Measurements from ENCODE around the gene CARD14.
"Not testable (repeated sequence)": the region's sequence is repeated elsewhere in the genome, so short reads cannot be mapped to it uniquely, and the experiment has no call there.

Gene CARD14

GRCh38 chr17:80242505-80242904 is 72.7 kb downstream of the CARD14 start:
- H3K36me3 ChIP-seq (ENCODE audit: control insufficient read depth, low read depth, low read length): peaks cover 15% of the 10 kb centered on the region
- no peak overlapping the region for H3K27ac ChIP-seq (ENCODE audit: low read length)
- no peaks in the 10 kb centered on the region for H3K9me3 ChIP-seq (ENCODE audit: control insufficient read depth, low read depth, low read length)
- no peak overlapping the region for H3K4me3 ChIP-seq (ENCODE audit: low read length)
- no peaks in the 10 kb centered on the region for H3K4me1 ChIP-seq (ENCODE audit: control insufficient read depth, low read depth, low read length)
- H3K9ac ChIP-seq (ENCODE audit: low read length): no peak overlapping the region
- H3K27me3 ChIP-seq (ENCODE audit: control insufficient read depth, insufficient read depth, low read length): no peaks in the 10 kb centered on the region

GRCh38 chr17:80243526-80244433 is 74.0 kb downstream of the CARD14 start:
- Histone ChIP-seq H3K27ac (ENCODE audit: low read length) (no peak overlapping the region), H3K9me3 (ENCODE audit: control insufficient read depth, low read depth, low read length) (no peaks in the 10 kb centered on the region), H3K36me3 (ENCODE audit: control insufficient read depth, low read depth, low read length) (peaks cover 11% of the 10 kb centered on the region), H3K27me3 (ENCODE audit: control insufficient read depth, insufficient read depth, low read length) (no peaks in the 10 kb centered on the region), H3K9ac (ENCODE audit: low read length) (no peak overlapping the region), H3K4me3 (ENCODE audit: low read length) (no peak overlapping the region), H3K4me1 (ENCODE audit: control insufficient read depth, low read depth, low read length) (no peaks in the 10 kb centered on the region)

- H3K9ac ChIP-seq (ENCODE audit: low read length); H3K4me3 ChIP-seq (ENCODE audit: low read length); H3K9me3 ChIP-seq (ENCODE audit: control insufficient read depth, low read depth, low read length); H3K27me3 ChIP-seq (ENCODE audit: control insufficient read depth, insufficient read depth, low read length); H3K27ac ChIP-seq (ENCODE audit: low read length); H3K4me1 ChIP-seq (ENCODE audit: control insufficient read depth, low read depth, low read length): not testable (repeated sequence)
- H3K36me3 ChIP-seq (ENCODE audit: control insufficient read depth, low read depth, low read length): peaks cover 11% of the 10 kb centered on the region
Observed at GRCh38 chr17:80244448-80244847, 74.6 kb downstream of the CARD14 start.

DNA sequence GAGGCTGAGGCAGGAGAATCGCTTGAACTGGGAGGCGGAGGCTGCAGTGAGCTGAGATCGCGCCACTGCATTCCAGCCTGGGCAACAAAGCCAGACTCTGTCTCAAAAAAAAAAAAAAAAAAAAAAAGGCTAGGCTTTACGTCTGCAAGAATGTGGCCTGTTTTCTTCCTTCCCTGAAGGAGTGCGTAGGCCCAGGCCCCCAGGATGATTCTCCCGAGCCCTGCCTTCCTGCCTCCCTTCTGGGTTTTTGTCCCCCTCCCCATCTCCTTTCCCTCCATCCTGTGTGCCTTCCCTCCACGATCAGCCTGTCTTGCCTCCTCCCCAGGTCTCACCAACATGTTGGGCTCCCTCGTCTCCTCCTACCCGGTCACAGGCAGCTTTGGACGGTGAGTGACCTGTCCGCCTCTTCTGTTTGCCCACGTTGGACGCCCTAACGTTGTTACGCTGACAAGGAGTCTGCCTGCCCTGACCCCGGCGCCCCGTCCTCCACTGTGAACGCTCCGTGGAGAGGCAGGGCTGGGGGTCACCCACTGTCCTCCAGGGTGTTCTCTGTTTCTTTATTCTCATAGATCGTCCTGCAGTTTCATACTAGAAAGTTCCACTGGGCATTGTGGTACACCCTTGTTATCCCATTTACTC is 75.2 kb downstream of the CARD14 start:
- Histone ChIP-seq H3K27me3 (ENCODE audit: control insufficient read depth, insufficient read depth, low read length) (no peaks in the 10 kb centered on the region), H3K9me3 (ENCODE audit: control insufficient read depth, low read depth, low read length) (no peaks in the 10 kb centered on the region), H3K9ac (ENCODE audit: low read length) (no peak overlapping the region), H3K27ac (ENCODE audit: low read length) (no peak overlapping the region), H3K4me3 (ENCODE audit: low read length) (no peak overlapping the region), H3K4me1 (ENCODE audit: control insufficient read depth, low read depth, low read length) (no peaks in the 10 kb centered on the region), H3K36me3 (ENCODE audit: control insufficient read depth, low read depth, low read length) (peaks cover 11% of the 10 kb centered on the region)

- H3K27ac ChIP-seq (ENCODE audit: low read length): no peak overlapping the region
Observed at GRCh38 chr17:80245566-80246265, 75.9 kb downstream of the CARD14 start.

DNA sequence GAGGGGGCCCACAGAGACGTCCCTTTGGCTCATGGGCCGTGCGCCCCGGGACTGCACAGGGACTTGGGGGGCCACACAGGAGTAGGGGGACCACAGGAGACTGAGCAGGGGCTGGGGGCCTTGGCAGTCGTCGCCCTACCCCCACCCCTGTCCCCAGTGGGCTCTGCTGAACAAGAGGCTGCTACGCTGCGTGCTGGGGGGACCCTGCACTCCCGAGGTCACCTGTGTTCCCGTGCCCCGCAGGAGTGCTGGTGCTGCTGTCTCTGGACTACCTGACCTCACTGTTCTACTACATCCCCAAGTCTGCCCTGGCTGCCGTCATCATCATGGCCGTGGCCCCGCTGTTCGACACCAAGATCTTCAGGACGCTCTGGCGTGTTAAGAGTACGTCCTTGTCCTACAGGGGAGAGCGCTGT is 76.4 kb downstream of the CARD14 start:
- Histone ChIP-seq H3K4me3 (ENCODE audit: low read length) (no peak overlapping the region), H3K9ac (ENCODE audit: low read length) (no peak overlapping the region), H3K27me3 (ENCODE audit: control insufficient read depth, insufficient read depth, low read length) (no peaks in the 10 kb centered on the region), H3K36me3 (ENCODE audit: control insufficient read depth, low read depth, low read length) (peaks cover 8% of the 10 kb centered on the region), H3K27ac (ENCODE audit: low read length) (no peak overlapping the region), H3K9me3 (ENCODE audit: control insufficient read depth, low read depth, low read length) (no peaks in the 10 kb centered on the region), H3K4me1 (ENCODE audit: control insufficient read depth, low read depth, low read length) (no peaks in the 10 kb centered on the region)

More at GRCh38 chr17:80245566-80246265, 75.9 kb downstream of the CARD14 start:
- Histone ChIP-seq H3K4me1 (ENCODE audit: control insufficient read depth, low read depth, low read length) (no peaks in the 10 kb centered on the region), H3K27me3 (ENCODE audit: control insufficient read depth, insufficient read depth, low read length) (no peaks in the 10 kb centered on the region), H3K4me3 (ENCODE audit: low read length) (no peak overlapping the region), H3K9ac (ENCODE audit: low read length) (no peak overlapping the region), H3K9me3 (ENCODE audit: control insufficient read depth, low read depth, low read length) (no peaks in the 10 kb centered on the region), H3K36me3 (ENCODE audit: control insufficient read depth, low read depth, low read length) (peaks cover 11% of the 10 kb centered on the region)

DNA sequence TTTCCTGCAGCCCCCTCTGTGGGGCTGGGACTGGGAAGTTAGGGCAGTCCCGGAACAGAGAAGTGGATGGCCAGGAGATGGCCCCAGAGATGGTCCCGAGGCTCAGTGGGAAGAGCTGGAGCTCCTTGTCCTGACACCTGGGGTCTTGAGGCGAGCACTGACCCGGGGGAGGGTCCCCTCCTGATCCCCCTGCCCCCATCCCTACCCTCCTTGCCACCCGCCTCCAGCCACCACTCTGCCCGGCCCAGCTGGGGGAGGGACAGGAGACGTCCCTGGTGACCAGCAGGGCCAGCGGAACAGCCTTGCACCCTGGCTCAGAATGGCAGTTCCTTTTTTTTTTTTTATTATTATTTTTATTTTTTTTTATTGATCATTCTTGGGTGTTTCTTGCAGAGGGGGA is 76.9 kb downstream of the CARD14 start:
- no peak overlapping the region for H3K9ac ChIP-seq (ENCODE audit: low read length)
- H3K9me3 ChIP-seq (ENCODE audit: control insufficient read depth, low read depth, low read length): no peaks in the 10 kb centered on the region
- no peak overlapping the region for H3K4me3 ChIP-seq (ENCODE audit: low read length)
- no peaks in the 10 kb centered on the region for H3K4me1 ChIP-seq (ENCODE audit: control insufficient read depth, low read depth, low read length)
- peaks cover 4% of the 10 kb centered on the region for H3K36me3 ChIP-seq (ENCODE audit: control insufficient read depth, low read depth, low read length)
- no peak overlapping the region for H3K27ac ChIP-seq (ENCODE audit: low read length)
- no peaks in the 10 kb centered on the region for H3K27me3 ChIP-seq (ENCODE audit: control insufficient read depth, insufficient read depth, low read length)

DNA sequence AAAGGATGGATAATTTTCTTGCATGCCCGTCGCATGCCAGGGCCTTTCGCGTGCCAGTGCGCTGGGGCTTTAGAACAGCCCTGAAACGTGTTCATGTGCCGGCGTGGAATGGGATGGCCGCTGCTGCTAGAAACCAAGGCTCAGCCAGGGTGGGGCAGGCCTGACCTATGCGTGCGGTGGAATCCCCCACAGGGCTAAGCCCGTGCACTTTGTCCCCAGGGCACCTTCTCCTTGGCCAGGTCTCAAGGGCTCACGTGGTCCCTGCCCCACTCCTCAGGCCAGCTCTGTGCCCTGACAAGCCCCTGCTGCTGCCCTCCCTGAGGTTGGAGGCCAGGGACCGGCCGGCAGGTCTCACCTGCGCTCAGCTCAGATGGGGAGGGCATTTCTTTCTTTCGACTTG is 77.7 kb downstream of the CARD14 start:
- H3K27me3 ChIP-seq (ENCODE audit: control insufficient read depth, insufficient read depth, low read length): no peaks in the 10 kb centered on the region
- H3K4me1 ChIP-seq (ENCODE audit: control insufficient read depth, low read depth, low read length): no peaks in the 10 kb centered on the region
- peaks cover 4% of the 10 kb centered on the region for H3K36me3 ChIP-seq (ENCODE audit: control insufficient read depth, low read depth, low read length)
- no peaks in the 10 kb centered on the region for H3K9me3 ChIP-seq (ENCODE audit: control insufficient read depth, low read depth, low read length)
- no peak overlapping the region for H3K9ac ChIP-seq (ENCODE audit: low read length)
- no peak overlapping the region for H3K4me3 ChIP-seq (ENCODE audit: low read length)
- H3K27ac ChIP-seq (ENCODE audit: low read length): no peak overlapping the region

DNA sequence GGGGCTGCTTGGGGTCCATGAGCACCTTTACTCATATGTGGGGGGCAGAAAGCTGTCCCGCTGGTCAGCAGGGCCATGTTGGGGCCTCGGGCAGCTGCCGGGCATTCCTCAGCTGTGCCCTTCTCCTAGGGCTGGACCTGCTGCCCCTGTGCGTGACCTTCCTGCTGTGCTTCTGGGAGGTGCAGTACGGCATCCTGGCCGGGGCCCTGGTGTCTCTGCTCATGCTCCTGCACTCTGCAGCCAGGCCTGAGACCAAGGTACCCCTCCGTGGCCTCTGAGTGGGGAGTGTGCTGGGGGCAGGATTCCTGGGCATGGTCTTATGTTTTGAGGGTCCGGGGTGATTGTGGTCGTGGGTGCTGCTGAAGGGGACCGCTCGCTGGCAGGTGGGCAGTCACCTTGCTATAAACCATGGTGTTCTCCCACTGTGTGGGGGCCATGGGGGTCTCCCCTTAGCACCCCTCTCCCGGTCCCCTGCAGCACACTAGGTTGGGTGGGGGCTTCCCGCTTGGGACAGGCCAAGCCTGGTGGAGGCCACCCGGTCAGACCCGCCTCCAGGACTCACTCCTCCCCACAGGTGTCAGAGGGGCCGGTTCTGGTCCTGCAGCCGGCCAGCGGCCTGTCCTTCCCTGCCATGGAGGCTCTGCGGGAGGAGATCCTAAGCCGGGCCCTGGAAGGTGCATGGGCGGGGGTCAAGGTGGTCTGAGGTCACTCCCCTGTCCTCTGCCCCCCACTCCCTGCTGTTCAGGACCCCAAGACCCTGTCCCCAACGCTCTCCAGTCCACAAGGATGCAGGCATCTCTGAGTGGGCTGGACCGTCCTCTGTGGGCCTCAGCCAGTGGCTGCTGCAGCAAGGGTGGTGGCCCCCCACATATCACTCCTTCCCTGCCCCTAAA is 78.4 kb downstream of the CARD14 start:
- no peaks in the 10 kb centered on the region for H3K4me1 ChIP-seq (ENCODE audit: control insufficient read depth, low read depth, low read length)
- H3K36me3 ChIP-seq (ENCODE audit: control insufficient read depth, low read depth, low read length): peaks cover 4% of the 10 kb centered on the region
- H3K27ac ChIP-seq (ENCODE audit: low read length): no peak overlapping the region
- H3K9ac ChIP-seq (ENCODE audit: low read length): no peak overlapping the region
- H3K9me3 ChIP-seq (ENCODE audit: control insufficient read depth, low read depth, low read length): no peaks in the 10 kb centered on the region
- H3K27me3 ChIP-seq (ENCODE audit: control insufficient read depth, insufficient read depth, low read length): no peaks in the 10 kb centered on the region
- H3K4me3 ChIP-seq (ENCODE audit: low read length): no peak overlapping the region

- Histone ChIP-seq H3K36me3 (ENCODE audit: control insufficient read depth, low read depth, low read length) (peaks cover 4% of the 10 kb centered on the region), H3K27me3 (ENCODE audit: control insufficient read depth, insufficient read depth, low read length) (no peaks in the 10 kb centered on the region), H3K4me3 (ENCODE audit: low read length) (no peak overlapping the region), H3K27ac (ENCODE audit: low read length) (no peak overlapping the region), H3K9ac (ENCODE audit: low read length) (no peak overlapping the region), H3K4me1 (ENCODE audit: control insufficient read depth, low read depth, low read length) (no peaks in the 10 kb centered on the region), H3K9me3 (ENCODE audit: control insufficient read depth, low read depth, low read length) (no peaks in the 10 kb centered on the region)
Observed at GRCh38 chr17:80248894-80249710, 79.3 kb downstream of the CARD14 start.
